NCI-H510A (cell line): ENCODE results near the gene COL15A1.

Experiments used
- DNase-seq: peaks from one replicate; lab custom pipeline; 2025; lab: John Stamatoyannopoulos, UW

The COL15A1 gene

DNA sequence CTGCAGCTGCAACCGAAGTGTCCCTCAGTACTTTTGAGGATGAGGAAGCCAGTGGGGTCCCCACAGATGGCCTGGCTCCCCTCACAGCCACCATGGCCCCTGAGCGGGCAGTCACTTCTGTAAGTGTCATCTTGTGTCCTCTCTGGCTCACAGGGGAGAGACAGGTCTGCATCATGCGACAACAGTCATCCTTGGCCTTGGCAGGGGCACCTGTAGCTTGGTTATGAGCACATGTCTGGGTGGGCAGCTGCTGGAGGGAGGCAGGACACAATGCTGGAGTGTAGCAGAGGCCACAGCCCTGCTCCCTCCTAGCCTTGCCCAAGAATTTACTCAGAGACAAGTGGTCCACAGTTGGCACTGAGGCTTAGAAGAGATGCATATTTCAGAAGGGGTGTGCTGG is 71.7 kb downstream of the COL15A1 start:
- DNase-seq, result no peak

DNA sequence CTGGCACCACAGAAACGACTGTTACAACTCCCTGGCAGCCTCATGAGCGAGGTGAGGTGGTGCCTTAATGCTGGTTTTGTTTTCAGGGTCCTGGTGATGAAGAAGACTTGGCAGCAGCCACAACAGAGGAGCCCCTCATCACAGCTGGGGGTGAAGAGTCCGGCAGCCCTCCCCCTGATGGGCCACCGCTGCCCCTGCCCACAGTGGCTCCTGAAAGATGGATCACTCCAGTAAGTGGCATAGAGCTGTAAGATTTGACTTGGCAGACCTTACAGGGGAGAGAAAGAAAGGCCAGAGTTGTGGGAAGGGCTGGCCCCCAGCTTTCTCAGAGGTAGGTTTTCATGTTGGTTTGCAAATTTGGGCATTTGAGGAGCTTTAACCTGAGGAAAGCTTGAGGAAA is 72.2 kb downstream of the COL15A1 start:
- no peak for DNase-seq

DNA sequence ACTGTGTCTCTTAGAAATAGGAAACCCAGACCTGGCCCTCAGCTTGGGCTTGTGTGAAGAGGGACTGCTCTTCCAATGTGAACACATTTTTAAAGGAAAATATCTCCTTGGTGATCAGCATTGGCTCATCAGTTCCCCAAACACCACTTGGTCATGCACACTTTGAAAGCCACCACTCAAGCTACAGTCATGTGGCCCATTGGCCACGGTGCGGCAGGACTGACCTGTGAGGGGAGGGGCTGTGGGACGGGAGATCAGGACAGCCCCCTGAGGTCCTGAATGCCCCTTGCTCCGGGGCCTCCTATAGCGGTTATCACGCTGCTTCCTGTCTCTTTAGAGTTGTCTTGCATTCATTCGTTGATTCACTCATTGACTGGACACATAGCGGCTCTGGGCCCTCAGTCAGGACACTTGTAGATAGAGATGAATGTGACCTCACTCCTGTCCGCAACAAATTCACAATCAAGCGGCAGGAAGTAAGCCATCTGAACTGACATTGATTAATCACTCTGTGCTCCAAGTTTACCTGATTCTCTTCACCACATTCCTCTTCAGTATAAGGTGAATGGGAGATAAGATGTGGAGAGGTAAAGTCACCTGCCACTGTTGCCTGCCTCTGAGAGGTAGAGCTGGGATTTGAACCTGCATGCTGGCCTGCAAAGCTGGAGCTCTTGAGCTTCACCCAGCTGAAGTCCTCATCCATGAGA is 73.1 kb downstream of the COL15A1 start:
- DNase-seq, result no peak

DNA sequence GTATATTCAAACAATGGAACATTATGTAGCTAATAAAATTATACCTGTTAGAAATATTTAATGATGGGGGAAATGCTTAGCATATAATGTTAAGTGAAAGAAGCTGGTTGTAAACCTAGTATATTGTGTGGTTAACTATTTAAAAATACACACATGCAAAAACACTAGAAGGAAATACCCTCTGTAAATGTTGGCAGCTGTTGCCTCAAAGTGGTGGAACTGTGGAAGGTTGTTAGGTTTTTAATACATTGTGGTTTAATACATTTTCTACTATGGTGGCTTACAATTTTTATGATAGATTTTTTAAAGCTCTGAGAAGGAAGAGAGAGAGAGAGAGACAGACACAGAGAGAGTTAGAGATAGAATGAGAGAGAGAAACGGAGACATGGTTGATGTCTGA is 74.9 kb downstream of the COL15A1 start:
- DNase-seq, result no peak

DNA sequence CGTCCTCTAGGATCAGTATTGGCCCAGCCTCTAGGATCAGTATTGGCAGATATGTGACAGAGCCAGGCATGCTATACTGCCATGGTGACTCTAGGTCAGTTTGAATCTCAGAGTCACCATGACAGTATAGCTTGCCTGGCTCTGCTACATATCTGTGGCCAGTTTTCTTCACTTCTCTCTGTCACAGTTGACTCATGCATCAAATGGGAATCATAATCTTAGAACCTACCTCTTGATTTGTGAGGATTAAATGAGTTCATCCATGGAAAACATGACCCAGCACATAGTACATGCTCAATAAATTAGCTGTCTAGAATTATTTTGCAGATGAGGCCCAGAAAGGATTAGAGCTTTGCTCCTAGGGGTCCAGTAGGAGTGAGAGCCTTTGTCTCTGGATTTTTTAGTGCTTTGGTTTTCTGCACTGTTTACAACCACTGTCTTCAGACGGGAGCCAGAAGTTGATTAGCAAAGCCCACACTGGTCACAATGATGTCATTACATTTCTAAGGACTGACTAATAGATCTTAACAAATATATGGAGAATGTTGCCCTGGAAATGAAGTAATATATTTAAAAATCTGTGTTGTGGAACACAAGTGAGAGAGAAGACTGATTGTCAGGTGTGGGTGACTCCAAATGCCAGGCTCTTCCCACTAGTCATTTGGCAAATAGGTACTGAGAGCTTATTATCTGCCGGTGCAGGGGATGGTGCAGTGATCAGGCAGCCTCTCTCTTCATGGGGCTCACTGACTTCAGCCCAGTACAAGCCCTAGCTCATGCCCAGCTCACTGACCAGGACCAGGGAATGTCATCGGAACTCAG is 76.0 kb downstream of the COL15A1 start:
- no peak for DNase-seq

DNA sequence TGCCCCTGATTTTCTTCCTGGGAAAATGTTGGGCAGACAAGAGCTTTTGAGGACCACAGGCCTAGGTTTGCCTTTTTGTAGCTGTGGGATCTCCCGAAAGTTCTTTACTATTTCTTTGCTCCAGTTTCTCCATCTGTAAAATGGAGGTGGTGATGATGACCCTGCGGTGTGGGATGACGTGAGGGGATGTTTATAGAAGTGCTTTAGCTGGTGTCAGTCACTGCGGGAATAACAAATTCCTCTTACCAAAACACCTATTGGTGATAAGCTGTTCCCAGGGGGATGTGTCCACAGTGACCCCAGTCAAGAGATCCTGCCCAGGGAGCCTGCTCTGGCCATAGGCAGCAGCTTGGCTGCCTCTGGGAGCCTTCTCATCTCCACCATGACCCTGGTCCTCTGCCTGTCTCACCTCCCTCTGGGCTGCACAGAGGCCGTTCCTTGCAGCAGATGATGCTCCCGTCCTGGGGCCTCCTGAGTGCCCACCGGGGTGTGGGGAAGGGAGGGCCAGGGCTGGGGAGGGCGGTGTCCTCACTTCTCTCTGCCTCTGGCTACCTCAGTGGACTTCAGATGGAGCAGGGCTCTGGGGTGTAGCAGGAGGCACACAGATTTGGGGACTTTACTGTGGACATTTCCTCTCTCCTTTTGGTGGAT is 77.2 kb downstream of the COL15A1 start:
- DNase-seq, result no peak

DNA sequence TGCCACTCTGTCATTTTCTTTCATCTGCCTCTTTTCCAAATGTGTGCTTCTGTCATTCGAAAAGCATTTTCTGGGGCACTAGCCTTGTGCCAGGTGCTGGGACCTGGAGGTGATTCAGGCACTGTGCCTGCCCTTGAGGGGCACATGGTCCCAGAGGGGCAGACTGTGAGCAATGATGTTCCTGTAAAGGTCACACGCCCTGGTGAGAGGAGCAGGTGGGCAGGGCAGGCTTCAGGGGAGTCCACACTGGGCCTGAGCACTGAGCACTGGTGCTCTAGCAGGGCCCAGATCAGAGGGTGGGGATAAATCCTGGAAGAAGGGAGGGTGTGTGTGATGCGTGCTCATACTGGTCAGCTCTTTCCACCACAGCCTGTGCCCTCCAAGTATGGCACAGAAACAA is 77.8 kb downstream of the COL15A1 start:
- no peak for DNase-seq

DNA sequence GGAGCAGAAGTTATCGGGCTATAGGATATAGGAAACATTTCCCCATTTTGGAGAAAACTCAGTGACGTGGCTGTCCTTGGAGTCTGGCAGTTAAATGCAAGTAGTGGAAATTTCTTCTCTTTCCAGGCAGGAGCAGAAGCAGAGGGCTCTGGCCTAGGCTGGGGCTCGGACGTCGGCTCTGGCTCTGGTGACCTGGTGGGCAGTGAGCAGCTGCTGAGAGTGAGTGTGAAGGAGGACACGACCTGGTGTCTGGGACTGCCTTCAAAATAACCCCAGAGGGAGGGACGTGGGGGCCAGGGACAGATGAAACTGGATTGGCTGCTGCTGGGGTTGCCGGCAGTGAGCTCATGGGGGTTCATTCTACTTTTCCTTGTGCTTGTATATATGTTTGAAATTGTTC is 79.5 kb downstream of the COL15A1 start:
- DNase-seq, result no peak

DNA sequence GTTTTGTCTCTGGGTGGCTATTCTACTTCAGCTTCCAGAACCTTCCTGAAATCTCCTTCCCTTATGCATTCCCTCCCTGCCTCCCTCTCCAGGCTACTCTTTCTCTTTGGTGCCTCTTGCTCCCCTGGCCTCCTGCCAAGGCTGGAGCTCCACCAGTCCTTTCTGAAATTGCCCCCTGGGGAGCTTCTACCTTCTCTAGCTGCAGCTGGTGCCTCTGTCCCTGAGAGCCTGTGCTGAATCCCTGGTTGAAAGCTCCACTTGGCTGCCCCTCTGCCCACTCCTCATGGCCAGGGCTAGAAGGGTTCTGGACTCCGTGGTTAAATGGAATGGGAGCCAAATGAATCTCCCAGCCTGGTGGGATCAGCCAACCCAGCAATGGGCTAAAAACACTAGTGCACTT is 80.1 kb downstream of the COL15A1 start:
- DNase-seq, result peak; percentile 68

DNA sequence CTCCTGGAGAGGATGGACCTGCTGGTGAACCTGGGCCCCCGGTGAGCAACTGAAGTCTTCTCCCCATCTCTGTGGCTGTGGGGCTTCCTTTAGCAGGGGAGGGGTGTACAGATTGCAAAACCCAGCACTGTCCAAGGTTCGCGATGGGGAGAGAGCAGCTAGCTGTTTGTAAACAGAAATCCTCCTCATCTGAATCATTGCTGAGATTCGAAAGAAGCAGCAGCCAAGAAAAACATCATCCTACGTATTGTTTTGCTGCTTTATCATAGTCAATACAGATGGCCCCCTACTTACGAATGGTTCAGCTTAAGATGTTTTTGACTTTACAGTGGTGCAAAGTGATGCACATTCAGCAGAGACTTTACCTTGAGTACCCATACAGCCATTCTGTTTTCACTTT is 81.3 kb downstream of the COL15A1 start:
- DNase-seq, result no peak

DNA sequence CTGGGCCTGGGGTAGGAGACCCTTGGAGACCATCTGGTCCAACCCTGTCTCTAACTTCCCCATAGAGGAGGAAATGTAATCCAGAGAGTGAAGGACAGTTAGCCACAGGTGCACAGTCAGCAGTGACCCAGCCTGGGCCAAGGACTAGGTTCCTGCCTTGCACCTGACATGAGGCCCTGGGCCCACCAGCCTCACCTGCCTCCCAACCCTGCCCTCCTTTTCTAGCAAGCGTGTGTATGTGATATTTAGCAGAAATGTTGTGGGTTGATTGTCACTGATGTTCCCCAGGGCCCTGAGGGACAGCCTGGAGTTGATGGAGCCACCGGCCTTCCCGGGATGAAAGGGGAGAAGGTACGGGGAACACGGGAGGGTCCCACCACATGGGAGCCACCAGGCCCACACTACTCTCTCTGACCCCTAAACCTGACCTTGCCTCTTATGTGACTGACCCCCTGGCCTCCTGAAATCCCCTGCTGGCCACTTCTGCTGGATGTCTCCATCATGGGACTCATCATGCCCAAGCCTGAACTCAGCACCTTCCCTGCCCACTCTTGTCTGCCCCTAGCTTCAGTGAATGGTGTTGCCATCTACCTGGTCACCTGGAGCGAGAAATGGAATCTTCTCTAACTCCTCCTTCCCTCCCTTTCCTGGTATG is 82.0 kb downstream of the COL15A1 start:
- no peak for DNase-seq

DNA sequence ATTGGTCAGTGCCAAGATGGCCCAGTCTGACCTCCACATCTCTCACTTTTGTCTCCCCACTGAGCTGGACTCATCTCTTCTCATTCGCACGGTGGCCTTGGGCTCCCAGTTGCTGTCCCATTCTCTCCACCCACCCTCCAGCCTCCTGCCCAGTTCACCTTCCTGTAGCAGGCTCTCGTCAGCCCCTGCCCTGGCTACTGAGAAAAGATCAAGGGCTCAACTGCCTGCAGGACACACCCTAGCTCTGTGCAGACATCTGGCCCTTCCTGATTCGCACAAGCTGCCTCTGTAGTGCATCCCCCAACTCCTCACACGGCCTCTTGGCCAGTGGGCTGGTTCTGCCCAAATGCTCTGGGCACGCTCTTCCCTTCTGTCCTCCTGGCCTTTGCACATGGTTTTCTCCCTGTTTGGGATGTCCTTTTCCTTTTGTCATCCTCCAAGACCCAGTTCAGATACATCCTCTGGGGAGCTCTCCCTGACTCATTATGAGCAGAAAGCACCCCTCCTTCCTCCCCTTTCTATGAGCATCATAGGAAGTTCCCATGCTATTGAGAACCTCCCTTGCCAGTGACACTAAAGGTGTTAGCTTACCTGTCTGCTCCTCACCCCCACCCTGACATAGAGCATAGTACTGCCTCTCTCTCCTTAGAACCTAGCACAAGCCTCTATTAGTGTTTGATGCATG is 82.7 kb downstream of the COL15A1 start:
- DNase-seq, result no peak

DNA sequence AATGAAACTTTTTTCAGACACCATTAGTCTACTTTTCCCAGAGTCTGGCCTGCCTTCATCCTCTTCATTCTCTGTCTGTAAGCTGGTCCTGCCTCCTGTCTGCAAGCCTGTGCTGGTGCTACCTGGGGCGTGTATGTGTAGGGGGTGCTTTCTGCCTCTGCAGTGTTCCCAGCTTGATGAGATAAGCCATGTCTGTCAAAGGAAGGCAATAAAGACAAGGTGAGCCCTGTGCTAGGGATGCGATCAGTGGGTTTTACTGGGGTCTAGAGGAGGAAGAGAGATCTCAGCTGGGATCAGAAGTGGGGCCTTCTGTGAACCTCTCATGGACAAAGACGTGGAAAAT is 83.2 kb downstream of the COL15A1 start:
- no peak for DNase-seq

DNA sequence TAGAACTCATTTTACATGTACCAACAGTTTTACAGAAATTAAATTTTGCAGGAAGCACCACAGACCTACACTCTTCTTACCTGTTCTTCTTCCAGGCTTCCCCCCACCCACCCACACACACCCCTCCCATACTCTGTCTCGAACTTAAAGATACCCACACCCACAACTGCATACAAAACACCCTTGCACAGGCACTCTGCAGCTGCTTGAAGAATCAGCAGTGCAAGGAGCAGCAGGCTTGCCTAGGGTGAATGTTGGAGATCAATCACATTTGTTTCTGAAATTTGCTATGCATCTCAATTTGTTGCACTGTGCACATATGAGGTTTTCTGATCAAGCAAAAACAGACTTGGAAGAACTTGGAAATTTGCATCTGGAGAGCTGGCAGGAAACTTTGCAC is 83.7 kb downstream of the COL15A1 start:
- no peak for DNase-seq

DNA sequence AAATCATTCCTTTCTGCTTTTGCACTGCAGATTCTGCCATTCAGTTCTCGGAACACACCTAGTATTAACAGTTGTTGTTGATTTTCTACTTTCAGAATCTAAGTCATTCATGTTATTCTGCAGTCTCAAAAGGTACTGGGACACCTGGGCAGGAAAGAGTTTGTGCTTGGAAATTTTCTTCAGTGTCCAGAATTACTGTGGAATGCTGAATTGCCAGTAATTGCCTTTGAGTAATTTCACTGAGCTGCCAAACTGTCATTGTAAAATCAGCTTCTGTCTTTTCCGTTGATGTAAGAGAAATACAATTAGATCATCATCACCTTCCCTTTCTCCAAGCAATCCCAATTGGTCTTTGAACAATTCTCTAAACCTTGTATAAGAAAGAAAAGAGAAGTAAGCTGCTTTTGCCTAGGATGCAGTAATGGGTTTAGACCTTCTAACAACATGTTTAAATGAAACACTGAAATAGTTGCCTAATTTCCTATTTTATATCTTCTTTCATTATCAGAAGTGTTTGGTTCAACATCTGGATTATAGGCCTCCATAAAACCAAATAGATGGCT is 85.5 kb downstream of the COL15A1 start:
- DNase-seq, result no peak

DNA sequence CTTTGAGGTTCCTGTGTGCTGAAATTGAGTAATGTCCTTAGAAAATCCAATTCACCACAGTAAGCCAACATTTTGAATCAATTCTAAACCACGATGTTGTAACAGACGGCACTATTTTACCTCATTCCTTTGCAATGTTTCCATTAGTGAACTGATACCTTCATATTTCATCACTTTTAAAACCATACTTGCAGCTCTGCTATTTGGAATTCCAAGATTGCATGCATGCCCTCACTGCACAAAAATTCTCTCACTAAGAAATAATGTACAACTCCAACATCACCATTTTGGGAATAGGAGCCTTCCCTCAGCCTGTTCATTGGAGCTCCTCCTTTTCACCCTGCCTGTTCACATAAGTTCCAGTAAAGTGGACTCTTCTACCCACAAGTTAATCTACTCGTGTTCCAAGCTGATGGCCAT is 86.4 kb downstream of the COL15A1 start:
- DNase-seq, result no peak

DNA sequence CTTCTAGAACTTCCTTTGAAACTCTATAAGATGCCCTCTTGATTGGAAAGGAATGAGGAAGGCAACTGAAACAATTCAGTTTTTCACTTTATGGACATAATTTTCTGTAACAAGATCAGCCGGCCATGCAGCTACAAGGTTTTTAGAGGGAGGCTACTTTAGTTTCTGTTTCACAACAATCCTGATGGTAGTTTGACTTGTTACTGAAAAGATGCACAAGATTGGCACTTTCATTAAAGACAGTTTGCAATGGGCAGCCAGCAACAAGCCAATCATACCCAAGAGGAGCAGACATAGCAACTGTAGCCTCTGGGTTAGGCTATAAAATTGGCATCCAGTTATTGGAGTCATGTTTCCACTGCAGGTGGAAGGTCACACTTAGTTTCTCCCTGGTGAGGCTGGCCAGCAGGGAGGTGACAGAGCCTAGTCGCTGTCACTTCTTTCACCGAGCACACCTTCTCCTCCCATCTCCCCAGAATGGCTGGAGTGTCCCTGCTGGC is 87.0 kb downstream of the COL15A1 start:
- DNase-seq, result no peak

DNA sequence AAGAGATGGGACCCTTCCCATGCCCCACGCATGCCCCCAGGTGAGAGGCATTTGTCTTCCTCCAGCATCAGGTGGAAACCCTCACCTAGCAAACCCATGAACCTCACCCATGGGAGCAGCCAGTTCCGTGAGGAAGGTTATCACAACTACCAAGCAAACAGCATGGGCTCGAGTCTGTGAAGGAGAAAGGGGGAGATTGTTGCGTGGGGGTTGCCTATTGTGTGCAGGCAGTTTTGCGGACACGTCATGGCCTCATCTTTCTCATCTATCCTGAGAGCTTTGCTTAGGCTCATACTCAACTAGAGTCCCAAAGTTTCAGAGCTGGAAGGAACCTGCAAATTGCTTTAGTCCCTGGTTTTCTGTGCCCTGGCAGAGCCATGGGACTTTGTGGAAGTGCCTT is 87.6 kb downstream of the COL15A1 start:
- DNase-seq, result no peak

DNA sequence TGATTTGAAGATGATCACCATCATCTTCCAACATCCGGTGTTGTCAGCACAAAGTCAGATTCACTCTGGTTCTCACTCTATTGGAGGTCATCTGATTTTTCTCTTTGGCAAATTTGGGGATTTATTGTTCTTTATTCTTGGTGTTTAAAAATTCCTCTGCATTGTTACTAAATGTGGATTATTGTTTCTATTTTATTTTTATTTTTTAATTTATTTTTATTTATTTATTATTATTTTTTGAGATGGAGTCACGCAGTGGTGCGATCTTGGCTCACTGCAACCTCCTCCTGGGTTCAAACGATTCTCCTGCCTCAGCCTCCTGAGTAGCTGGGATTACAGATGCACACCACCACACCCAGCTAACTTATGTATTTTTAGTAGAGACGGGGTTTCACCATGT is 88.3 kb downstream of the COL15A1 start:
- no peak for DNase-seq

DNA sequence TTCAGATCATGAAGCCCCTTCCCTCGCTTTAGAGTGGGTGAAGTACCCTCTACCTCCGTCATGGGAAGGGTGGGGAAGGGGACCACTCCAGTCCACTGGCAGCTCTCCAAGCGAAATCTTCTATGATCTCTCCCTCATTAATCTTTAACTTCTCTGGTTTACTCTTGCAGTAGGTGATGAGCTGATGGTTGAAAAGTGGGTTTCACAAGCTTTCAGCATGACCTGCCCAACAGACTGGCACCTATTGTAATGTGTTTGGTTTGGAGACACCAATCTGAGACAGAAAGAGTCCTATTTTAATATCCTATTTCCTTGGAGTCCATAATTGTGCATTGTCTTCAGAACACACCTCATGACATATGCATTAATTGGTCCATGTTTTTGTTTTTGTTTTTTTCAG is 90.4 kb downstream of the COL15A1 start:
- DNase-seq, result no peak

DNA sequence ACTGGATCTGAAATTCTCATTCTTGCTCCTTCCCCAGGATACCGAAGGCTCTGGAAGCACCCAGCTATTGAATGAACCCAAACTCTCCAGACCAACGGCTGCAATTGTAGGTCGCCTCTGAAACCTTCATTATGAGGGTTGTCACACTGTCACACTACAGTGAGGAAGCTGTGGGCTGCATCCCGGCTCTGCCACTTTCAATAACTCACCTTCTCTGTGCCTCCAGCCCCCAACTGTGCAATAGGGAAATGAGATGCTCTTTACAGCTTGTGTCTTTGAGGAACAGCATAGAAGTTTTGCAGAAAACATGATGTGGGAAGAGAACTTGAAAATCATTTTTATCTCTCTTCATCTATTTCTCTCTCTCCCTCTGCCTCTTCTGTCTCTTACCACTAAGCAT is 91.6 kb downstream of the COL15A1 start:
- no peak for DNase-seq
